ENCODE results near the gene CHRNE. TPM values are rescaled to one million over a fixed set of nuclear protein-coding genes. Genes with fewer than 3 reads are reported as not detected.

CHRNE gene
- 0.35 and 0.86 TPM in 2 replicates for total RNA-seq

DNA sequence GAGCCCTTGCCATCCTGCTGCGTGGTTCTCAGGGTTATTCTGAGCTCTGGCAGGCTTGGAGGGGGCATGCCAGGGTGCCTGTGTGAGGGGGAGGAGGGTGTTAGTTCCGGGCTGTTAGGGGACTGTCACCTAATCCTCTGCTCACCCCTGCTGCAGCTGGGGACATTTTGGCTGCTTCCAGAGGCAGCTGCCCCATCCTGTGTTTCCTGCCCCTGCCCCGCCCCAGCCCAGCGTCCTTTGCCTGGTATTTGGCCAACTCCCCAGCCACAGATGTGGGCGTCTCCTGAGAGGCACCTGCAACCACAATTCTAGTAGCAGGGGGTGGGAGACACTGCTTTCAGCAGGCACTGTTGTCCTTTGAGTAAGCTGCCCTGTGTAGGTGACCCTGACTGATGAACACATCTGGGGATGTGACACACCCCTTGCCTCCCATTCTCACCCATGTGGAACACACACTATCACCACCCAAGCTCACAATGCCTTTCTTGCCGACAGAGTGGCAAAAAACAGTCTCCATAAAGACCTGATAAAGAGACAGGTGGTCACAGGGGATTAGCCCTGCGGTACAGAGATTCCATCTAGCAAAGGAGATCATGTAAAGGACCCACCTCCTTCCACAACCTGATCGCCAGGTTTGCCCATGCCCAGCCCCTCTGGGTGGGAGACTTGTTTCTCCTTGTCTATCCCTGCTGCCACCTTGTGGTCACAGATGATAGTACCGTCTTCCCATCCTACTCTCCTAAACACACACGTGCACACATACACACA lies at the start of gene CHRNE:
Gene CHRNE, minus strand, starts transcription at position 48 of the 768 bp plus-strand sequence. Its CDS starts 35 bp downstream, at position 13.

DNA sequence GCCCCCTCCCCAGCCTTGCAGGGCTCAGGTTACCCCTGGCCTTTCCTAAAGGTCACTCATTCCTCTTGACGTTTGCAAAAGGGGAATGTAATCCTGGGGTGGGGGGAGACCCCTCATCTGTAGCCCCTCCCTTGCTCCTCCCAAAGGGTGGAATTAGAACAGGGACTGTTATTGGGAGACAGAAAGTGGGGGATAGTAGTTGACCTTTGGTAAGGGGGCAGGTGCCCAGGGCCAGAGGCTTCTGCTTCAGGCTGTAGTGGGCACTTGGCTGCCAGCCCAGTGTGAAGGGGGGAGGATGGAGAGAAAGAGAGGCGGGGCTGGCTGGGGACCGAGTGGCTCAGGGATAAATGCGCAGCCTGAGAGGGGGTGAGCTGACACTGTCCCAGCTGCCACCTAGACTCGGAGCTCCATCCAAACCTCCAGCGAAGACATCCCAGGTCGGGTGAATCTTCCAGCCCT lies 47.9 kb upstream of the CHRNE start, which contains the start of gene ENO3:
Gene ENO3, plus strand, starts transcription at position 374 of the 459 bp plus-strand sequence. CDS start 711 bp downstream, outside the sequence.

DNA sequence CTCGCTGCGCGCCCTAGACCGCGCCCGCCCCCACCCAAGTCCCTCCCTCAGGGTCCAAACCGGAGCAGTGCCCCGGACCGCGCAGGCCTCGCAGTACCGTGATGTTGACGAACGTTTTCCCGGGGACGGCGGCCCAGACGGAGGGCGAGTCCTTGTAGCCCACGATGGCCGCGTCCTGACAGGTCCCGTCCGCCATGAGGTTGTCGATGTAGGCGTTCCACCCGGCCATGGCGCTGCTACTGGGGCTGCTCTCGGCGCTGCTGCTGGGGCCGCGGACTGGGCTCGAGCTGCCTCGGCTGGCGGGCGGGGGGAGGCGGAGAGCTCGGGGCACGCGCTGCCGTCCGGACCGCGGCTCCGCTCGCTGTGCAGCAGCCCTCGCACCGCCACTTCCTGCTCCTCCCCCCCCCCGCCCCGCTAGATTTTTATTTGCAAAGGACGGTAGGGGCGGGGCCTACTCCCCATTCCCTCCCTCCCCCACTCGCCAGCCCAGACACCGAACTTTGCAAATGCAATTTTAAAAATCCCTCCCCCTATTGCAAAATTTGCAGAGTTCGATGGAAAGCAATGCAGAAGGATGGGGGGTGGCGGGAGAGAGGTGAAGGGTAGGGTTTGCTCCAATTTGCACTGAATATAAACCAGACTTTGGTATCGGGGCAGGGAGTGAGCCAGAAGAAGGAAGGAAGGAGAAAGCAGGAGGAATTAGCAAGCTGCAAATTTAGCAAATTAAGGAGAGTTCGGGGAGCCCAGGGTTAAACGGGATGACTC lies 45.5 kb upstream of the CHRNE start, which contains the start of gene PFN1:
Gene PFN1, minus strand, starts transcription at position 365 of the 765 bp plus-strand sequence. Its CDS starts 136 bp downstream, at position 229.

DNA sequence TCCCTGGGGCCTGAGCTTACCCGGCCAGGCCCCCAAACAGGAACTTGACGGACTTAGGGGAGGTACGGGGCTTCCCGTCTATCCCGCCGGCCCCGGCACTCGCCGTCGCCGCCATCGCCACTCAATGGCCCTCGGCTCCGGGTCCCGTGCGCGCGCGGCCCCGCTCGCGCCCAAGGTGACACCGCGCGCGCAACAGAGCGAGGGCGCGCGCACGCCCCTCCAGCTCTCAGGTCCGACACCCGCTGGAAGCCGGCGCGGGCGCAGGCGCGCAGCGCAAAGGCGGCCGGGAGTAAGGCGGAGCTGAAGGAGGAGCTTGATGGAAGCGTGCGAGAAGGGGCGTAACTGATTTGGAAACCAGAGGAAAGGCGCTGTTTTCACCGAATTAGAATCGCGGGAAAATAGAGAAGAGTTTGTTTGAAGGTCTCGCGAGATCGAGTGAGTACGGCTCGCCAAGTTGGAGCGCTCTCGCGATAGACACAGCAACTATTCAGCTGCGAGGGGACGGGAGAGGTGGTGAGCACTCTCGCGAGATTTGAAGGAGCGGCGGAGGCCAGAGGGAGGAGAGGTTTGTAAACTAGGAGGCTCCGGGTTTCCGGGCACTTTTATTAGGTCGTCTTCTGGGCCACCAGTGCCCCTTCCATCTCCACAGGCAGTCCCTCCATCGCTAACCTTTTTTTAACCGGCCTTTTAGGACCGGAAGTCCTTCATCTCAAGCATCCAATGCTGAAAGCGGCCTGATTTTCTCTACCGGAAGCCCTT lies 37.1 kb upstream of the CHRNE start, which contains the start of the genes RNF167 and SLC25A11:
Gene RNF167, plus strand, starts transcription at position 473 of the 759 bp plus-strand sequence. CDS start 642 bp downstream, outside the sequence.
Gene SLC25A11, minus strand, starts transcription at position 251 of the 759 bp plus-strand sequence. Its CDS starts 136 bp downstream, at position 115.

DNA sequence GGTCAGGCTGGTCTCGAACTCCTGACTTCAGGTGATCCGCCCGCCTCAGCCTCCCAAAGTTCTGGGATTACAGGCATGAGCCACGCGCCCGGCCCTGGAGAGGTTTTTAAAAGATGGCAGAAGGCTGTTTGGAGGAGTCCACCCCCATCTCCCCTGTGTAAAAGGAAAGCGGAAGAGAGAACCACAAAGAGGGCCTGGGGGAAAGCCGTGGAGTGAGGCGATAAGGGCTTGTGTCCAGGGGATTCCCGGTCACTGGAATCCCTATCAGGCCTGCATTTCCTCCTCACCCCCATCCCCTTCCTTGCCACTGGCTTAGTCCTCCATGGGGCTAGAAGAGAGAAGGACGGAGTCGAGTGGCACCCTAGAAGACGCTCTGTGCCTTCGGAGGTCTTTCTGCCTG lies 29.1 kb upstream of the CHRNE start, which contains the start of gene GP1BA:
Gene GP1BA, plus strand, starts transcription at position 315 of the 400 bp plus-strand sequence. CDS start 328 bp downstream, outside the sequence.

GRCh38 chr17:4899341-4900230 lies 3.3 kb downstream of the CHRNE start, which contains the start of gene C17orf107:
TSS of gene C17orf107 (plus strand) at chr17:4899536. CDS start at chr17:4899763, 227 bp downstream.

Other genes starting within 250 kb of the CHRNE start
- 22.5 and 25.9 TPM in 2 replicates for gene PELP1, start 199.0 kb downstream of the CHRNE start, total RNA-seq
- 12.9 and 14.4 TPM in 2 replicates for gene ARRB2, start 192.5 kb downstream of the CHRNE start, total RNA-seq
- 31.5 and 34.9 TPM in 2 replicates for gene MED11, start 171.7 kb downstream of the CHRNE start, total RNA-seq
- 0.29 TPM in 1 of 2 replicates, not detected in the other for gene ZMYND15, start 163.3 kb downstream of the CHRNE start, total RNA-seq
- gene CXCL16, start 163.2 kb downstream of the CHRNE start, total RNA-seq = 1.2 and 1.7 TPM in 2 replicates
- not detected in 2 replicates for gene TM4SF5, start 131.2 kb downstream of the CHRNE start, total RNA-seq
- not detected in 2 replicates for gene VMO1, start 116.7 kb downstream of the CHRNE start, total RNA-seq
- not detected in 2 replicates for gene GLTPD2, start 114.1 kb downstream of the CHRNE start, total RNA-seq
- gene PSMB6, start 106.9 kb downstream of the CHRNE start, total RNA-seq = 350 and 452 TPM in 2 replicates
- 19.8 and 28.3 TPM in 2 replicates for gene PLD2, start 95.9 kb downstream of the CHRNE start, total RNA-seq
- gene MINK1, start 69.8 kb downstream of the CHRNE start, total RNA-seq = 22.2 and 26.2 TPM in 2 replicates
- gene C17orf107, start 3.6 kb downstream of the CHRNE start, total RNA-seq = 4.3 and 5.7 TPM in 2 replicates
- not detected in 2 replicates for gene GP1BA, start 29.2 kb upstream of the CHRNE start, total RNA-seq
- gene SLC25A11, start 36.9 kb upstream of the CHRNE start, total RNA-seq = 61.9 and 65.2 TPM in 2 replicates
- 64.3 and 64.5 TPM in 2 replicates for gene RNF167, start 37.2 kb upstream of the CHRNE start, total RNA-seq
- 1,248 and 1,319 TPM in 2 replicates for gene PFN1, start 45.4 kb upstream of the CHRNE start, total RNA-seq
- gene ENO3, start 48.0 kb upstream of the CHRNE start, total RNA-seq = 3.4 TPM in 1 of 2 replicates, not detected in the other
- gene SPAG7, start 64.7 kb upstream of the CHRNE start, total RNA-seq = 60.0 and 64.9 TPM in 2 replicates
- gene CAMTA2, start 84.6 kb upstream of the CHRNE start, total RNA-seq = 15.6 and 36.6 TPM in 2 replicates
- under 0.01 and 0.53 TPM in 2 replicates for gene INCA1, start 94.4 kb upstream of the CHRNE start, total RNA-seq
- 49.3 and 54.8 TPM in 2 replicates for gene KIF1C, start 94.9 kb upstream of the CHRNE start, total RNA-seq
- gene SLC52A1, start 132.3 kb upstream of the CHRNE start, total RNA-seq = 0.29 and 0.71 TPM in 2 replicates
- gene ZFP3, start 175.4 kb upstream of the CHRNE start, total RNA-seq = 0.89 and 1.7 TPM in 2 replicates
- gene ZNF232, start 208.8 kb upstream of the CHRNE start, total RNA-seq = 3.5 and 6.6 TPM in 2 replicates
- gene USP6, start 212.9 kb upstream of the CHRNE start, total RNA-seq = 0.18 TPM in 1 of 2 replicates, not detected in the other

All from myometrial cell (primary cell).